Measurements from ENCODE around the gene SLC39A8. TPM values are rescaled to one million over a fixed set of nuclear protein-coding genes. Genes with fewer than 3 reads are reported as not detected.

SLC39A8 gene
- polyA plus RNA-seq, 3 donors from 2014 or later: 21.3 to 30.6 (median 28.6) TPM

DNA sequence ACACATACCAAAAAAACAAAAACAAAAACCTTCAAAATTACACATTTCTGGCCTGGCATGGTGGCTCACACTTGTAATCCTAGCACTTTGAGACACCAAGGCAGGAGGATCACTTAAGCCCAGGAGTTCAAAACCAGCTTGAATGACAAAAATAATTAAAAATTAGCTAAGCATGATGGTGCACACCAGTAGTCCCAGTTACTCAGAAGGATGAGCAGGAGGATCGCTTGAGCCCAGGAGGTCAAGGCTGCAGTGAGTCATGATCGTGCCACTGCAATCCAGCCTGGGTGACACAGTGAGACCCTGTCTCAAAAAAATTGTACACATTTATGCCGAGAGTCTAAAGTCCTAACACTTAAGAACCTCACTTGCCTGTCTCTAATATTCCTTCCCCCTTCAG lies 18.3 kb downstream of the SLC39A8 start:
- Mint-ChIP-seq H3K27ac (no peak overlapping the region), H3K4me3 (no peak overlapping the region), H3K4me1 (no peaks in the 10 kb centered on the region), H3K9me3 (no peaks in the 10 kb centered on the region), H3K36me3 (no peaks in the 10 kb centered on the region), H3K27me3 (ENCODE audit: low read depth in 3 of 3) (no peaks in the 10 kb centered on the region)
- DNase-seq: no peak

DNA sequence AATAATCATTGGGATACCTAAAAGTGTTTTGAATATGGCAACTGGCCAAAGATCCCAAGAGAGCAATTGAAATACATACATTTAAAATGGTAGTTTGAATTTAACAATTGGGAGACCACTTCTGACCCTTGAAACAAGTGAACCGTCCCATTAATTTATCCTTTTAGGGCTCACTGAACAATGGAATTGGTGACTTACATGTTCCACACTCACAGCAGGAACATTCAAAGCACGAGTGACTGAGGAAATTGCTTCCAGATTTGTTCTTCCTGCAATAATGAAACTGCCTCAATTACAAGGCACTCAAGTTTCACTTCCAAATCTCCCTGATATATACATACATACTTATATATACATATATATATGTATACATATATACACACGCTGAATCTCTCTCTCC lies 20.6 kb downstream of the SLC39A8 start:
- H3K4me1 Mint-ChIP-seq: no peaks in the 10 kb centered on the region
- no peaks in the 10 kb centered on the region for H3K9me3 Mint-ChIP-seq
- no peak overlapping the region for H3K27ac Mint-ChIP-seq
- no peak for DNase-seq
- H3K36me3 Mint-ChIP-seq: no peaks in the 10 kb centered on the region
- H3K4me3 Mint-ChIP-seq: no peak overlapping the region
- H3K27me3 Mint-ChIP-seq (ENCODE audit: low read depth in 3 of 3): no peaks in the 10 kb centered on the region

DNA sequence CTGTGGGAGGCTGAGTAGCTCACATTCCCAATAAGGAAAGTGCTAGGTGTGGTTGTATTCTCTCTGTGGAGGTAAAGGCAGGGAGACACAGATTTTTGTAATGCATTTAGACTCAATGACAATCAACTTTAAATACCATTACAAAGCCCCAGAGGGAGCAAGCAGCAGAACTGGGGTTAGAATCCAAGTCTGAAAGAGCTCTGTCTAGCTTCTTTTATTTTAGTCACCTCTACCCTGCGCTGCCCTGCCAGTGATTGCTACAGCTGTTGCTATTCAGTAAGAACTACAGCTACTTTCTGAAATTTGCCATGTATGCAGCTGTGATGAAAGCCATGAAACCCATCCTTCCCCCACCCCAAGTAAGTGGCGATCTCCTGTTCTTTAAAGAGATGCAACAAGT lies 22.5 kb downstream of the SLC39A8 start:
- Mint-ChIP-seq H3K27me3 (ENCODE audit: low read depth in 3 of 3) (no peaks in the 10 kb centered on the region), H3K9me3 (no peaks in the 10 kb centered on the region), H3K4me1 (no peaks in the 10 kb centered on the region), H3K36me3 (no peaks in the 10 kb centered on the region), H3K4me3 (no peak overlapping the region), H3K27ac (no peak overlapping the region)
- DNase-seq: no peak

DNA sequence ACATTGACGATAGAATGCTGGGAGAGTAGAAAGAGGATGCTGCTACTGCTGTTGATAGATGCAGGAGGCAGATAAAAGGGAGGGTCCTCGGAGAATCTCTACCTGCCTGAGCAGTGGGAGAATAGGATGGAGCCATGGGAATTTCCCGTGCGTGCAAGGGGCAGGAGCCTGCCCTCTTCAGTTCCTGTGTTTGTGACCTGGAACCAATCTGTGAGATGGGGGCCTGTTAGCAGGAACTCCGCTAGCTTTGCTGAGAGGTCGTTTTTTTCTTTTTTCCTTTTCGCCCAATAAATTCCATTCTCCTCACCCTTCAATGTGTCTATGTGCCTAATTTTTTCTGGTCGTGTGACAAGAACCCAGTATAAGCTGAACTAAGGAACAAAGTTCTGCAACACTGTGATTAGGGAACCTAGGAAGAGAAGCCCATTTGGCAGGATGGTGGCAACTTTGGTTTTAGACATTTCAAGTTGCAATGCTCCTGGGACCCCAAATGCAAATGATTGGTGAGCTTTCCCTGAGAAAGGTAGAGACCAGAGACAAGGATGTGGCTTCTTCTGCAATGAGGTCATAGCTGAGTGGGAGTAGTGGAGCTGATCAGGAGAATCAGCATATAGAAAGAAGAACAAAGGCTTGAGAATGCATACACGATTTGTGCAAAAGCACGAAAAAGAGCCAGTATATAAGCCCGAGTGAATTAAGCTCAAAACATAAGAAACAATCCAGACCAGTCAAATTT lies 23.9 kb downstream of the SLC39A8 start:
- H3K27ac Mint-ChIP-seq: no peak overlapping the region
- no peaks in the 10 kb centered on the region for H3K27me3 Mint-ChIP-seq (ENCODE audit: low read depth in 3 of 3)

DNA sequence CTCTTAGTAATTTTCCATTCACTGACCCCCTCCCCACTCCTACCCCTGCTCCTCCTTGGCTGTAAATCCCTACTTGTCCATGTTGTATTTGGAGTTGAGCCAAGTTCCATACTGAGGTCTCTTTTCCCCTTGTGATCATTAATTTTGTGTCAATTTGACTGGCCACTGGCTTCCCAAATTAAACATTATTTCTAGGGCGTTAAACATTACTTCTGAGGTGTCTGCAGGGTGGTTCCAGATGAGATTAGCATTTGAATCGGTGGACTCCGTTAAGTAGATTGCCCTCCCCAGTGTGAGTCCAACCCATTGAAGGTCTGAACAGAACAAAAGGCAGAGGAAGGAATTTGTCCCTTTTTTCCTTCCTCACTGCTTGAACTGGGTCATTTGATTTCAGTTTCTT lies 25.7 kb downstream of the SLC39A8 start:
- Mint-ChIP-seq H3K27me3 (ENCODE audit: low read depth in 3 of 3) (no peaks in the 10 kb centered on the region), H3K9me3 (no peaks in the 10 kb centered on the region), H3K4me3 (no peak overlapping the region), H3K27ac (no peak overlapping the region), H3K4me1 (no peaks in the 10 kb centered on the region), H3K36me3 (peaks cover 0 to 2% (median 2%) of the 10 kb centered on the region in 3 donors)
- DNase-seq: no peak

More for the DNA sequence above, 23.9 kb downstream of the SLC39A8 start:
- Mint-ChIP-seq H3K4me3 (no peak overlapping the region), H3K36me3 (no peaks in the 10 kb centered on the region), H3K9me3 (no peaks in the 10 kb centered on the region), H3K4me1 (no peaks in the 10 kb centered on the region)
- no peak for DNase-seq

DNA sequence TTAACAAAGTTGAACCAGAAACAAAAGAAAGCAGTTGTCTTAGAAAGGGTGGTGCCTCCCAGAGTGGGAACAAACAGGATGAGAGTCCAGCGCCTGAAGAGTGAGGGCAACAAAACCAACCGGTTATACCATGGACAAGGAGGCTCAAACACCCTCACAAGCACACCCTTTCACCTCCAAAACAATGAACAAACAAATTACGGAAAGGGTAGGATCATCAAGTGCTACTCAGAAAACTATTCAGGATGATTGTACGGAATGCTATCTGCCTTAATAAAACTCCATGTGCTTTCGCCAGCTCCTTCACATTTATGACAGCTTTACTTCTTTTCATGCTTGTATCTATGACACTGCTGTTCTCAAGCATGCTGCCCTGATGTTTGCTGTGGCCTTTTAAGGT lies 26.8 kb downstream of the SLC39A8 start:
- peaks cover 0 to 2% (median 1%) of the 10 kb centered on the region in 3 donors for H3K27me3 Mint-ChIP-seq (ENCODE audit: low read depth in 3 of 3)
- no peaks in the 10 kb centered on the region for H3K9me3 Mint-ChIP-seq
- no peaks in the 10 kb centered on the region for H3K4me1 Mint-ChIP-seq
- H3K36me3 Mint-ChIP-seq: peaks cover 0 to 11% (median 11%) of the 10 kb centered on the region in 3 donors
- no peak overlapping the region for H3K27ac Mint-ChIP-seq
- H3K4me3 Mint-ChIP-seq: no peak overlapping the region
- no peak for DNase-seq

DNA sequence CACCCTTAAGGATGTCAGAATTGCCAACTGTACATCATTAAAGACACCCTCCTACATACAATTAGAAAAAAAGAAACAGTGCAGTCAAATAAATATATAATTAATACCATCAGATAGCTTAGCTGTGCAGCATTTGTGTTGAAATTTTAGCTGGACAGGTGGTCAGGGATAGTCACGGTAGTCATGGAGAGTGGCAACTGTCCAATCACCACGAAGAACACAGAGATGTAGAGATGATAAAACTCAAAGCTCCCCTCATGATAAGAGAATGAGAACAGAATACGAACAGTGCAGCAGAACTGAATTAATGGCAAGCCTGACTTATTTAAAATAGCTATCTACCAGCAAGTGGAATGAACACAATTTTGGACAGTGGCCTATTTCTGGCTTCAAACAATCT lies 27.2 kb downstream of the SLC39A8 start:
- Mint-ChIP-seq H3K9me3 (no peaks in the 10 kb centered on the region), H3K27me3 (ENCODE audit: low read depth in 3 of 3) (peaks cover 0 to 2% (median 1%) of the 10 kb centered on the region in 3 donors), H3K4me1 (no peaks in the 10 kb centered on the region), H3K36me3 (peaks cover 0 to 11% (median 11%) of the 10 kb centered on the region in 3 donors), H3K4me3 (no peak overlapping the region), H3K27ac (no peak overlapping the region)
- no peak for DNase-seq

DNA sequence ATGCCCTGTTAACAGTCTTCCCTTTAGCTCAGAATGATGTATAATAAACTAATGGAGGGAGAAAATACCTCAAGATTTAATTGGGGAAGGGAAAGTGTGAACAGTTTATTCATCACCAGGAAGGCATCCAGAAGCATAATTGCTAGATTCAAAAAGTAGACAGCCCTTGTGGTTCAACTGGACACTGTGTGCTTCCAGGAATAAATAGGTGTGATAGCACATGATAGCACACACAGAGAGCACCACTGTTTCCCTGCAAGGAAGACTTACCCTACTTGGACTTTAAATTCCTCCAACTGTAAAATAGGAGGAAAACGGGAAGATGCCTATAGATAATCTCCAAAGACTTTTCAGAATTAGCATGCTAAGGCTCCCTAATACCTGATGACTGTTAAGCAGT lies 27.8 kb downstream of the SLC39A8 start:
- Mint-ChIP-seq H3K4me3 (no peak overlapping the region), H3K9me3 (no peaks in the 10 kb centered on the region), H3K36me3 (peaks cover 0 to 11% (median 11%) of the 10 kb centered on the region in 3 donors), H3K27ac (no peak overlapping the region), H3K27me3 (ENCODE audit: low read depth in 3 of 3) (peaks cover 0 to 2% (median 1%) of the 10 kb centered on the region in 3 donors), H3K4me1 (no peaks in the 10 kb centered on the region)
- DNase-seq: no peak

DNA sequence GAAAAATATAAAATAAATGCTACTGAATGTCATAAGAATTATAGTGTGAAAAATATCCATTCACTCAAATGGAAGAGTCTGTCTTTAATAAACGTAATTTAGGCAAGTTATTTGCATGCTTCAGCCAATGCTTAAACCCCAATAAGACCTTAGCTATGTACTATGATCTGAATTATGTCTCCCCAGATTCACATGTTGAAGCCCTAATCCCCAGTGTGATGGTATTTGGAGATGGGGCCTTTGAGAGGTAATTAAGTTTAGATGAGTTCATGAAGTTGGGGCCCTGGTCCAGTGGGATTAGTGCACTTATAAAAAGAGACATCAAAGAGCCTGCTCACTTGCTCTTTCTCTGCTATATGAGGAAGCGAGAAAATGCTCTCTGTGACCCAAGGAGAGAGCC lies 28.7 kb downstream of the SLC39A8 start:
- peaks cover 0 to 11% (median 11%) of the 10 kb centered on the region in 3 donors for H3K36me3 Mint-ChIP-seq
- H3K4me3 Mint-ChIP-seq: no peak overlapping the region
- H3K9me3 Mint-ChIP-seq: no peaks in the 10 kb centered on the region
- no peak for DNase-seq
- no peaks in the 10 kb centered on the region for H3K4me1 Mint-ChIP-seq
- H3K27ac Mint-ChIP-seq: no peak overlapping the region
- peaks cover 0 to 2% (median 1%) of the 10 kb centered on the region in 3 donors for H3K27me3 Mint-ChIP-seq (ENCODE audit: low read depth in 3 of 3)

DNA sequence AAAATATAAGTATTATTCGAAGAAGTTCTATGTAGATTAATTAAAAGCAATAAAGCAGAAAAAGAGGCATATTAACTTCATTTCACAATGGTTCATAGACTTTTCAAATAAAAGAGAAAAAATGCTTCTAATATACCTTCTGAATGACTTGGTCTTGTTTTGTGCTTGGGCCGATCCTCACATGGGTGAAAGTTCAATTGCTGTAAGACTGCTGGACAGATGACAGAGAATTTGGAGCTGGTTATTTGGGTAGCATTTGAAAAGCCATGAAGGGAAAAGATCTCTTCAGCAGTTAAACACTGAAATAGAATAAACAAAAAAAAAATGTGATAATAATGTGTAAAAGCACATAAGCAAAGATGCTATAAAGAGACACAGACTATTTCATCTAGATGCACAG lies 29.8 kb downstream of the SLC39A8 start:
- Mint-ChIP-seq H3K27me3 (ENCODE audit: low read depth in 3 of 3) (peaks cover 0 to 2% (median 1%) of the 10 kb centered on the region in 3 donors), H3K4me3 (no peak overlapping the region), H3K27ac (no peak overlapping the region), H3K36me3 (peaks cover 0 to 11% (median 11%) of the 10 kb centered on the region in 3 donors), H3K9me3 (no peaks in the 10 kb centered on the region), H3K4me1 (no peaks in the 10 kb centered on the region)
- no peak for DNase-seq

DNA sequence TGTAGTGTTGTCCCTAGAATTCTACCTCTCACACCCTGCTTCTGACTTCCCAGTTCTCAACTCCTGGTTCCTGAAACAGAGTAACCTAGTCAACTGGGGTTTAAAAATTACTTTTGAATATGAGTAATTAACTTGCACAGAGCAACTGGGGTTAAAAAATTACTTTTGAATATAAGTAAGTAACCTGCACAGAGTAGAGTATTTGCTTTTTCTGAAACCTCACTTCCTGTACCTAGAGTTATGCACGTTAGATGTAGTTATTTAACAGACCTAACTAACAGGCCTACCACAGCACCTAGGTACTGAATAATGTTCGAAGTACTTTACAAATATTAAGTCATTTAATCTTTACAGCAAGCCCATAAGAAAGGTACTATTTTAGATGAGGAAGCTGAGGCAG lies 32.9 kb downstream of the SLC39A8 start:
- Mint-ChIP-seq H3K9me3 (no peaks in the 10 kb centered on the region), H3K36me3 (peaks cover 0 to 11% (median 11%) of the 10 kb centered on the region in 3 donors), H3K4me1 (no peaks in the 10 kb centered on the region), H3K27ac (no peak overlapping the region), H3K27me3 (ENCODE audit: low read depth in 3 of 3) (peaks cover 0 to 2% (median 2%) of the 10 kb centered on the region in 3 donors), H3K4me3 (no peak overlapping the region)
- DNase-seq: no peak

DNA sequence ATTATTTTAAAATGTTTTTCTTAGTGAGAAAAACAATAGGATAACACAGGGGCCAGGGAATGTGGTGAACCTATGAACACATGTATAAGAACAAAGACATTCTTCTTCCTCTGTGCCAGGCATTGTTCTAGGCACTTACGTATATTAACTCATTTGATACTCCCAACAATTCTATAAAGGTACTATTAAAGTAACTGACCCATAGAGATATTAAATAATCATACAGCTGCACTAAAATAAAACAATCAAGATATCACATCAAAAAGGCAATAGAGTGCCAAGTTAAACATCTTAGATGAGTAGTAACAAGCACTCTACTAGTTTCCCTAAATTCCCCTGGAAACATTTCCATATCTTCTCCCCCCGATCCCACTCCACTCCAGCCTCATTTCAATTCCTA lies 33.4 kb downstream of the SLC39A8 start:
- no peak overlapping the region for H3K4me3 Mint-ChIP-seq
- peaks cover 0 to 2% (median 2%) of the 10 kb centered on the region in 3 donors for H3K27me3 Mint-ChIP-seq (ENCODE audit: low read depth in 3 of 3)
- no peaks in the 10 kb centered on the region for H3K4me1 Mint-ChIP-seq
- no peaks in the 10 kb centered on the region for H3K9me3 Mint-ChIP-seq
- H3K36me3 Mint-ChIP-seq: peaks cover 0 to 11% (median 11%) of the 10 kb centered on the region in 3 donors
- H3K27ac Mint-ChIP-seq: no peak overlapping the region
- no peak for DNase-seq

DNA sequence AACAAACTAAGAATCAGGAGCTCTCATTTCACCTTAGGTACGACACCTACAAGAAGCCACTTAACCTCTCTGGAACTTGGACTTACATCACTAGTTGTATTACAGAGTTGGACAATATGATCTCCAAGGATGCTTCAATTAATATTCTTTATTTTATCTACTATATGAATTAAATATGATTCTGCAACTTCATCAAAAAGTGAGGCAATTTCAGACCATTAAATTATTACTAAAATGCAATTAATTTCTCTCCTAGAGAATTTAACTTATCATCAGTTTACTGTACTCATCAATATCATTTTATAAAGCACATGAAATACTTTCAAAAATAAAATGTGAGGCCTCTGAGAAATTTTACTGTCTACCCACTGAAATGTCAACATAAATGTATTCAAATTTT lies 33.9 kb downstream of the SLC39A8 start:
- Mint-ChIP-seq H3K27me3 (ENCODE audit: low read depth in 3 of 3) (peaks cover 0 to 2% (median 2%) of the 10 kb centered on the region in 3 donors), H3K36me3 (peaks cover 0 to 11% (median 11%) of the 10 kb centered on the region in 3 donors), H3K4me1 (no peaks in the 10 kb centered on the region), H3K27ac (no peak overlapping the region), H3K4me3 (no peak overlapping the region), H3K9me3 (no peaks in the 10 kb centered on the region)
- no peak for DNase-seq

DNA sequence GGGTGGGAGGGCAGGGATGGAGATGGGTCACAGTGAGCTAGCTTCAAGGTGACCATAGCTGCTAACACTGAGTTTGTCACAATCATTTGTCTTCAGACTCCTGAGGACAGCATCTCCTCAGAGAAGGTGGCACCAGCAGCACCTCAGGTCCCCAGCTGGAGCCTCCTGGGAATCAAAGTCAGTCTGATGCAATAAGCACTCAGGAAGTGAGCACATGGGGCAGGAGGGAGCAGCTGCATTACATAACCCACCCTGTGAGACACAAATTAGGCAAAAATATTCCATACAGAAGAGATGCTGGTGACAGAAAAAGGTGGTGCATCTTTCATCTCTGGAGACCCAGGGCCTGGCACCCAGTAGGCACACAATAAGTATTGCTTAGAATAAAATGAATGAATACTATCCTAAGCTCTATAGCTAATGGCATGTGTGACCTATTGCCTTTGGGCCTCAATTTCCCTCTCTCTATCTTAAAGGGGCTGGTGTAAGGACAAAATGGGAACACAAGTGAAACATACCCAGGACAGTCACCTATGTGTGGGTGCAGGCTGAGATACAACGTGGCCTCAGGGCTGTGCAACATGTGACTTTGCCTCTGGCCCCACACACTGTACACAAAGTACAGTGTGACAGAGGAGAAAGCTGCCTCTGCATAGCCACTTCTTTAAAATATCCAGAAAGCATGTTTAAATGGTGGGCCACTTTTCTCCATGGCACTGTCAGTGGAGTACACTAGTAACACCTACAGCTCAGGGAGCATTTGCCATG lies 37.1 kb downstream of the SLC39A8 start:
- DNase-seq: no peak
- no peak overlapping the region for H3K27ac Mint-ChIP-seq
- no peaks in the 10 kb centered on the region for H3K9me3 Mint-ChIP-seq
- H3K4me1 Mint-ChIP-seq: no peaks in the 10 kb centered on the region
- peaks cover 4 to 9% (median 6%) of the 10 kb centered on the region in 3 donors for H3K36me3 Mint-ChIP-seq
- H3K4me3 Mint-ChIP-seq: no peak overlapping the region
- peaks cover 0 to 1% (median 0%) of the 10 kb centered on the region in 3 donors for H3K27me3 Mint-ChIP-seq (ENCODE audit: low read depth in 3 of 3)

All from immature natural killer cell (primary cell).